Endometrium (tissue), 2 donors: ENCODE results near the gene ABHD17A.
"Not testable (repeated sequence)": the region's sequence is repeated elsewhere in the genome, so short reads cannot be mapped to it uniquely, and the experiment has no call there.

Experiments
- FAIRE-seq: peaks from 2 replicates; lab custom pipeline; 2012; peaks lifted over from hg19 to GRCh38; lab: Jason Lieb, UNC
- donor health status: control.
- donor health status: control.

ABHD17A gene

DNA sequence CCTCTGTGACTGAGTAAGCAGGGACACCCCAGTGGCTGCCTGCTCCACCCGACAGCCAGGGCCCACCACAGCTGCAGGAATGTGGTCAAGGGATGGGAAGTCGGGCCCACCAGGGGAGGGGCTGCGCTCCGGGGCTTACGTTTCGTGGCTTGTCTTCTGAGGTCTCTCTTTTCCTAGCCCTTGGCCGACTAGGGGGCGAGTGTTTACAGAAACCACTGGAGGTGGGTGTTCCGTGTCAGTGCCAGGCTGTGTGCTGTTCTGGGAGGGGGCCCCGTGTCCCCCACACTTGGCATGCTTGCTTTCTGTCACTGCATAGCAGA is 24.4 kb upstream of the ABHD17A start:
- FAIRE-seq, result no peak

DNA sequence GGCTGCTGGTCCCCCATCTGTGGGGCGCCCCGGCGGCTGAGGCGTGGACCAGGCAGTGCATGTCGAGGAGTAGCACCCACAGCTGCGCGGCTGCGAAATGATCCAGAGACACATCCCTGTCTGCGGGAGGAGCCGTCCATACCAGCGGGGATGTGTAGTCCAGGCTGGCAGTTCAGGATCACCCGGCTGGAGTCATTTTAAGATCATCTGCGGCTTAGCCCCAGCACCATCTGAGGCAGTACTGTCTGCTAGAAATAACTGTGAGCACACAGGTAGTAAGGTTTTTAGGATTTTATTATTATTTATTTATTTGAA is 23.0 kb upstream of the ABHD17A start:
- no peak for FAIRE-seq

DNA sequence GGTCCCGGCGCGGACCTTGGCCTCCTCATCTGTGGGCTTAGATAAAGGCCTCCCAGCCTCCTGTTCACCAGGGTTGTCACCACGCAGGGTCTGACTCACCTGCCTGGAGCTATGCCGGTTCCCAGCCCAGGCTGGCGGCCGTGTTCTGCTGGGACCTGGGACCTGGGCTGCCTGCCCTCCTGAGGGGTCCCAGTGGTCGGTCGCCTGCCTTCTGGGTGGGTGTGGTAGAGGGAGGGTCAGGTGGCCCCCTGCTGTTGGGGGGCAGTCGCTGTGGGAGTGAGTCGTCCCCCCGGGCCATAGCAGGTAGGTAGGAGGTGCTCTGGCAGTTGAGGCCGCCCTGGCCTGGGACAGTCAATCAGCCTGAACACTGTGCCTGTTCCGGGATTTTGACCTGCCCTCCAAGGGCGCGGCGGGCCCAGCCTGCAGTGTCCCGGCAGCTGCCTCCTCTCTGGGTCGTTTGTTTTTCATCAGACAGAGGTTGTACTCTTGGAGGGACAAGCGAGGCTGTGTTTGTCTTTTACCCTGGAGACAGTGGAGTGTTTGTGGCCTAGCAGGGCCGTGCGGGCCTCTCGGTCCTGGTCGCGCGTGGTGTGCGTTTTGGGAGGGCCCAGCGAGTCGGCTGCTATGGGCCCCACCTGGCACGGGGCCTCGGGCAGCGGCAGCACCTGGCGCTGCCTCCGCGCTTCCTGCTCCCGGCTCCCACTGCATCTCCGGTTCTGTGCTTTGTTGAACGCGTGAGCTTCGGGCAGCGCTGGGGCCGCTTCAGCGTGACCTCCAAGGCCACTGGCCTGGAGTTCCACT is 22.5 kb upstream of the ABHD17A start:
- no peak for FAIRE-seq

DNA sequence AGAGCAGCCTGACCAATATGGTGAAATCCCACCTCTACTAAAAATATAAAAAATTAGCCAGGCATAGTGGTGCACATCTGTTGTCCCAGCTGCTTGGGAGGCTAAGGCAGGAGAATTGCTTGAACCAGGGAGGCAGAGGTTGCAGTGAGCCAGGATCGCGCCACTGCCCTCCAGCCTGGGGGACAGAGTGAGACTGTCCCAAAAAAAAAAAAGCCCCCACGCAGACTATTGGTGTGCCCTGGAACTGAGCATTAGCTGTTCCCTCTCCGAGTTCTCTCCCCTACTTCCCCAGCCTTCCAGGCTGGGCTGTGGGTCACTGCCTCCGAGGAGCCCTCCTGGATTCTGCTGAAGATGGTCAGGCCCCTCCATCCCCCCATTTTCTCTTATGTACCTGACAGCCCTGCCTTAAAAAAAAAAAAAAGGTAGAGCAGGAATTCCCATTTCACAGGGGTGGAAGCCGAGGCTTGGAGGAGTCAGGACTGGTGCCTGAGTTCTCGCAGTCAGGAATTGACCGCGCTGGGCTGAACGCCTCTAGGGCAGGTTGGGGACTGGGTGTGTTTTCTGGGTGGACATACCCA is 21.8 kb upstream of the ABHD17A start:
- no peak for FAIRE-seq

DNA sequence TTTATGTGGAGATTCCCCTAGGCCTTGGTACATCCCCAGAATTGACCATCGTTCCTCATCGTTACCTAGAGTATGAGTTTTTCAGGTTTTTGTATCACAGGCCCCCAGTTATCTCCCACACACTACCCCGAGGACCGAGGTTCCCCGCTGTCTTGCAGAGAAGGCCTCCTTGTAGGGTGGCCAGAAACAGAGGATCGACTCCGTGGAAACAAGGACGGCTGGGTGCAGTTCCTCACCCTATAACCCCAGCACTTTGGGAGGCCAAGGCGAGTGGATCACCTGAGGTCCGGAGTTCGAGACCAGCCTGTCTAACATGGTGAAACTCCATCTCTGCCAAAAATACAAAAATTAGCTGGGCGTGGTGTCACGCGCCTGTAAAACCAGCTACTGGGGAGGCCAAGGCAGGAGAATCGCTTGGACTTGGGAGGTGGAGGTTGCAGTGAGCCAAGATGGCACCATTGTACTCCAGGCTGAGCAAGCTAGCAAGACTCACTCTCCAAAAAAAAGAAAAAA is 20.6 kb upstream of the ABHD17A start:
- no peak for FAIRE-seq

DNA sequence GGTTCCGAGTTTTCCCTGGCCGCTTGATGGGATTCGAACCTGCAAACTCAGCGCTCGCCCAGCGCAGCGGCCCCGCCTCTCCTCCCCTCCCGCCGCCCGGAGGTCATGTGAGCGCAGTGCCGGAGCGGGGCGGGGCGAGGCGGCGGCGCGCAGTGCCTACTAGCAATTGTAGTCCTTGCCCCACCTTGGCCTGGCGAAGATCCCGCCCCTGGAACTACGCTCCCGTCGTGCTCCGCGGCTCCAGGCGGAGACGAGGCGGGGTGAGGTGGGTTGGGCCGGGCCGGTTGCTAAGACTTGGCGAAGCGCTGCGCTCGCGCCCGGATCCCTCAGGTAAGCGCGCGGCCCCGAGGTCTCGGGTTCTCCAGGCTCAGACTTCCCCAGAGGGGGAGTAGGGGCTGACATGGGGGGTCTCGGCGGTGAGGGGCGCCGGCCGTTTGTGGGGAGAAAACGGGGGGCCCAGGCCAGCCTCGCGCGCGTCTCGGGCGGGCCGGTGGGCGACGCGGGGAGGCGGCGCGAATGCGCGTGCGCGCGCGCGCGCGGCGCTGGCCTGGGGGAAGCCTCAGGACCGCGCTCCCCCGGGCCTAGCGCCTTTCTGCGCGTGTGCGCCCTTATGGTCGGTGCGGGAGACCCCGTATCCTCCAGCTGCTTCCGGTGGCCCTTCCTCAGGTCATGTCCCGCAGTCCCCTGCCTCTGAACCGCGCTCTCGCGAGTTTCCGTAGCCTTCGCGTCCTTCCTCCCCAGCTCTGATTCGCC is 20.0 kb upstream of the ABHD17A start, which contains the start of the genes ADAT3 and SCAMP4:
ADAT3 (plus strand) TSS at position 290 of the 753 bp plus-strand sequence. CDS start 6,649 bp downstream, outside the sequence.
SCAMP4 (plus strand) TSS at position 290 of the 753 bp plus-strand sequence. CDS start 9,621 bp downstream, outside the sequence.
- peak; percentile 53 for FAIRE-seq

DNA sequence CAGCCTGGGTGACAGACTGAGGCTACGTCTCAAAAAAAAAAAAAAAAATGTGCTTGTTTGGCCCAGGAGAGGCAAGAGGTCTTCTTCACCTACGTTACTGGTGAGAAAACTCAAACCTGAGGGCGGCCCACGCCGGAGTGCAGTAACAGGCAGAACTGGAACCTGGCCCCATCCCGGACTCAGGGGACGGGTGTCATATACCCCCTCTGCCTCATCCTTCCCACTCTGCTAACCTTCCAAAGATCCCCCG is 19.5 kb upstream of the ABHD17A start:
- FAIRE-seq, result no peak

DNA sequence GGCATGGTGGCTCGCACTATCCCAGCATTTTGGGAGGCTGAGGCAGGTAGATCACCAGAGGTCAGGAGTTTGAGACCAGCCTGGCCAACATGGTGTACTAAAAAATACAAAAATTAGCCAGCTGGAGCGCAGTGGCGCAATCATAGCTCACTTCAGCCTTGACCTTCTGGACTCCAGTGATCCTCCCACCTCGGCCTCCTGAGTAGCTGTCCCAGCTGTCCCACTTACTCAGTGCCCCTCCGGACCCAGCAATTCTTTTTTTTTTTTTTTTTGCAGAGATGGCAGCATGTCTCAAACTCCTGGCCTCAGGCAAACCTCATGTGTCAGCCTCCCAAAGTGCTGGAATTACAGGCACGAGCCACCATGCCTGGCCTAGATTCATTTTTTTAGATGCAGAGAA is 17.6 kb upstream of the ABHD17A start:
- FAIRE-seq, result no peak

DNA sequence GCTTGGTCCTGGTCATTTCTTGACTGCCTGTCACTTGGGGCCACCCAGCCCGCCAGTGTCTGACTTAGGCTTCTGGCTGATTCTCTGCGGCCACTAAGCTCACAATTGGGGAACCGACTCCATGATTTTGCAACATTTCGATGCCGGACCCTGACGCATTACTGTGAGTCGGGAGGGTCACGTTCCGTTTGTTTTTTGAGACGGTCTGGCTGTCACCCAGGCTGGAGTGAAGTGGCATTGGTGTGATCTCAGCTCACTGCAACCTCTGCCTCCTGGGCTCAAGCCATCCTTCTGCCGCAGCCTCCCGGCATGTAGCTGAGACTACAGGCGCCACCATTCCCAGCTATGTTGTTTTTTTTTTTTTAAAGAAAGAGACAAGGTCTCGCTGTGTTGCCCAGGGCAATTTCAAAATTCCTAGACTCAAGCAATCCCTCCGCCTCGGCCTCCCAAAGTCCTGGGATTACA is 16.7 kb upstream of the ABHD17A start:
- FAIRE-seq, result no peak

DNA sequence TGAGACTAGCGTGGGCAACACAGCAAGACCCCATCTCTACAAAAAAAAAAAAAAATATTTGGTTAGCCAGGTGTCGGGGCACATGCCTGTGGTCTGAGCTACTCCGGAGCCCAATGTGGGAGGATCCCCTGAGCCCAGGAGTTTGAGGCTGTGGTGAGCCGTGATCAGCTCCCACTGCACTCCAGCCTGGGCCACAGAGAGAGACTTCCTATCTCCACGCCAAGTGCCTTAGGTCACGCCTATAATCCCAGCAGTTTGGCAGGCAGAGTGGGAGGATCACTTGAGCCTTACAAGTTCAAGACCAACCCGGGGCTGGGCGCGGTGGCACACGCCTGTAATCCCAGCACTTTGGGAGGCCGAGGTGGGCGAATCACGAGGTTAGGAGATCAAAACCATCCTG is 11.2 kb upstream of the ABHD17A start:
- FAIRE-seq, result no peak

DNA sequence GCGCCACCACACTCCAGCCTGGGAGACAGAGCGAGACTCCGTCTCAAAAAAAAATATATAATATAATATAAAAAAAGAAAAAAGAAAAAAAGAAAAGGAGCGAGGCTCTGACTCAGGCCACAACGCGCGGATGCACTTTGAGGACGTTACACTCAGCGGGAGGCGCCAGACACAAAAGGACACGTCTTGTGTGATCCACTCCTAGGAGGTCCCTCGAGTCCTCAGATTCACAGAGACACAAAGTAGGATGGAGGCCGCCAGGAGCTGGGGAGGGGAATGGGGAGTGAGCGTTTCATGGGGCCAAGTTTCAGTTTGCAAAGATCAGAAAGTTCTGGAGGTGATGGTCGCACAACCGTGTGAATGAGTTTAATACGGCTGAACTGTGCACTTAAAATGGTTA is 8.5 kb upstream of the ABHD17A start:
- FAIRE-seq, result no peak

DNA sequence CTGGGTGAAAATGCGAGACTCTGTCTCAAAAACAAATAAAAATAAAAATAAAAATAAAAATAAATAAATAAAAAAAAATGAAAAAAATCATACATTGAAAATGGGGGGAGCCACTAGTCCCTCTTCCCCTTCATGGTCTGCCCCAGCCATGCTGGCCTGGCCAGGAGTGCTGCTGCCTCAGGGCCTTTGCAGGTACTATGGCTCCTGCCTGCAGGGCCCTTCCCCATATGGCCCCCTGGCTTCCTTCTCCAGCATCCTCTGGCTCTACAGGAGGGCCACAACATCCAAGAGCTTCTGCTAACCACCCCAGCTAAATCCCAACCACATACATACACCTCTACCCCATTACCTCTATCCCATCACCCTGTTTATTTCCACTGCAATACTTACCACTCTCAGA is 4.6 kb upstream of the ABHD17A start:
- FAIRE-seq, result no peak

DNA sequence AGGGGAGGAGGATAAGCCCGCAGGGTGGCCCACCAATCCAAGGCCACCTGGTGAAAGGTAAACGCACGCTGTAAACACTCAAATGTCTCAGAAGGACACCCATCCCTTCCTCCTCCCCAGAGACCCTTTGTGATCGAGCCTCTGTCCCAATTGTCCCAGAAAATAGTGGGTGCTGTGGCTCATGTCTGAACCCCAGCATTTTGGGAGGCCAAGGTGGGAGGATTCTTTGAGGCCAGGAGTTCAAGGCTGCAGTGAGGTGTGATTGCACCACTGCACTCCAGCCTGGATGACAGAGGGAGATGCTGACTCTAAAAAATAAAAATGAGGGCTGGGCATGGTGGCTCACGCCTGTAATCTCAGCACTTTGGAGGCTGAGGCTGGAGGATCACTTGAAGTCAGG is 3.1 kb upstream of the ABHD17A start:
- FAIRE-seq, result no peak

DNA sequence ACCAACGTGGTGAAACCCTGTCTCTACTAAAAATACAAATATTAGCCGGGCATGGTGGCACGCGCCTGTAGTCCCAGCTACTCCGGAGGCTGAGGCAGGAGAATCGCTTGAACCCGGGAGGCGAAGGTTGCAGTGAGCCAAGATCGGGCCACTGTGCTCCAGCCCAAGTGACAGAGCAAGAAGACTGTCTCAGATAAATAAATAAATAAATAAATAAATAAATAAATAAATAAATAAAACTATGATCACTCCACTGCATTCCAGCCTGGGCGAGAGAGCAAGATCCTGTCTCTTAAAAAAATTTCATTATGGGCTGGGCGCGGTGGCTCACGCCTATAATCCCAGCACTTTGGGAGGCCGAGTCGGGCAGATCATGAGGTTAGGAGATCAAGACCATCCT is 1.1 kb upstream of the ABHD17A start:
- FAIRE-seq, result not testable (repeated sequence)

DNA sequence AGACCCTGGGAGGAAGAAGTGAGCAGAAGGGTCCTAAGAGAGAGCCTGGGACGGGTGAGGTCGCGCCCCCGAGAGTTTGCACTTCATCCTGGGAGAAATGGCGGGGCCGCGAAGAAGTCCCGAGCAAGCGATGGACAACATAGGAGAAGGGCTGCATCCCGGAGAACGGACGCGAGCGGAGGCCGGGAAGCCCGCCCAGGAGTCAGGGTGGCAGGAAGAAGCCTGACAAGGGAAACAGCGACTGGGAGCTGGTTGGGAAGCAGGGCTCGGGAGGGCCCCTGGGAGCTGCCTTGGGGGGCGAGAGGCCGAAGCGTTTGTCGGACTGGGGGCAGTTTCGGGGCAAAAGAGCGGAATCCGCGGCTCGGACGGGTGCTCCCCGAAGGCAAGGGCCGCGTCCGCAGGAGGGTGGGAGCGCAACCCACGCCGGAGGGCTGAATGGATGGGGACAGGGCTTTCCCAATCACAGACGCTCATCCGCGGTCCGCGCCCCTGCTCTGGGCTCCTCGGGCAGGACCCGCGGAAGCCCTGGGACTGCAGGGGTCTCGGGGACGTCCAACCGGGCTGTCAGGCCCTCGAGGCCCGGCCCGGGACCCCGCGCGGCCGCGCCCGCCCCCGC is 469 bp downstream of the ABHD17A start:
- FAIRE-seq, result no peak

DNA sequence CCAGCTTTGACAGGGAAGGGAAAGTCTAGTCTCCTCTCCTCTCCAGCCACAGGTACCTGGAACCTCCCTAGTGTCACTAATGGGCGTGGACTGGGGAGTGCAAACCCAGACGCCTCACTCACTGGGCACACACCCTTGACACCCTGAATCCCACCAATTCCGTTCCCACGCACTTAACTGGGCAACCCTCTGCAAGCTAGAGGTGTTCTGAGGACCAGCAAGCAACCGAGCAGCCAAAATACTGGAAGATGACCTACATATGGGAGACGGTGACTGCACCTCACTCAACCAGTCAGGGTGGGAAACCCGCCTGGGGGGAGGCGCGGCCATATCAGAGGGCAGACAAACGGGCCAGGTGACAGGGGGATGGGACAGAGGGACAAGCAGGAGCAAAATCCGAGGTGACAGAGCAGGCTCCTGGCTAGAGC is 991 bp downstream of the ABHD17A start:
- FAIRE-seq, result no peak

DNA sequence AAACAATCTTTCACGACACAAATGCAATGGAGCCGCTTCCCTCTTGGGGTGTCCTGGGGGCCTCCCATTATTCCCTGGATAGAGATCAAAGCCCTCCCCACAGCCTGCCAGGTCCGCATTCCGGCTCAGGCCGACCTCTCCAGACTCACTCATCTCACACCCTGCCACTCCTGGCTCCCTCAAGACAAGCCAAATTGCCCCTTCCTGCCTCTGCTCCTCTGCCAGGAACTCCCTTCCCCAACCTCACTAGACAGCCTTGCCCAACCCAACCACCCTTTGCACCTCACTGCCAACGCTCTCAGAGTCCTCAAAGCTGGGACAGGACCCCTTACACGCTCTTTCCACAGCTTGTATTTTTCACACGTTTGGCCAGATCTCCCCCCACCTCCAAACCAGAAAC is 1.5 kb downstream of the ABHD17A start:
- FAIRE-seq, result no peak

DNA sequence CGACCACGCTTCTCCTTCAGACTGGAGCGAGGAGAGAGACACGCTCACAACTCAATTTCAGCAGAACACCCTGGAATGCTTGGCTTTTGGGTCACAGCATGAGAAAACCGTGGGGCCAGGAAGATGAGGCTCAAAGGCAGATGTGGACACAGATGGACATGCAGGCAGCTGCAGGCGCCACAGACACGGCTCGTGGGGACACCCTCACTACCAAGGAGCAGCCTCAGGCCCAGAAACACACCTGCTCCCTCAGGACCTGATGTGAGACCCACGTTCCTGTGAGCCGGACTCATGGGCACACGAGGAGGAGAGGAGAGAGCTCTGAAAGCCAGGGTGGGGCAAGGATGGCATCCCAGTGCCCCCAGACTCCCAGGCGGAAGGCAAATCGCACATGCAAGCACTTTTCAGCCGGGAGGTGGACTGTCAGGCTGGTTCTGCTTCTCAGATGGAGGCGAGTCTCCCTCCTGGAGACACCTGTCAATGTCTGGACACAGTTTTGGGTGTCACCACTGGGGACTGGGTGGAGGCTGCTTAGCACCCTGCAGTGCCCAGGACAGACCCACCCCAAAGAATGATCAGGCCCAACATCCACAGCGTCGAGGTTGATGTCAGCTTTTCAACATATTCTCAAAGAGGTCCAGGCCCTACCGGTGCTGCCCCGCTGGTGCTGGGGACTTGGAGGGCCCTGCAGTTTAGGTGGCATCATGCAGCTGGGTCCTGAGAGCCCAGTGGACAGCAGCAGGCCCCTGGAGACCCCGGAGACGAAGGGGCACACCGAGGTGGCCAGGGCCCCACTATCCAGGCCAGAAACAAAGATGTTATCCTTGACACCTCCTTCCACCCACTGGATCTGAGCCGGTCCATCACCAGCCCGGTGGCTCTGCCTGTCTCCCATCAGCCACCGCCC is 2.3 kb downstream of the ABHD17A start:
- no peak for FAIRE-seq

DNA sequence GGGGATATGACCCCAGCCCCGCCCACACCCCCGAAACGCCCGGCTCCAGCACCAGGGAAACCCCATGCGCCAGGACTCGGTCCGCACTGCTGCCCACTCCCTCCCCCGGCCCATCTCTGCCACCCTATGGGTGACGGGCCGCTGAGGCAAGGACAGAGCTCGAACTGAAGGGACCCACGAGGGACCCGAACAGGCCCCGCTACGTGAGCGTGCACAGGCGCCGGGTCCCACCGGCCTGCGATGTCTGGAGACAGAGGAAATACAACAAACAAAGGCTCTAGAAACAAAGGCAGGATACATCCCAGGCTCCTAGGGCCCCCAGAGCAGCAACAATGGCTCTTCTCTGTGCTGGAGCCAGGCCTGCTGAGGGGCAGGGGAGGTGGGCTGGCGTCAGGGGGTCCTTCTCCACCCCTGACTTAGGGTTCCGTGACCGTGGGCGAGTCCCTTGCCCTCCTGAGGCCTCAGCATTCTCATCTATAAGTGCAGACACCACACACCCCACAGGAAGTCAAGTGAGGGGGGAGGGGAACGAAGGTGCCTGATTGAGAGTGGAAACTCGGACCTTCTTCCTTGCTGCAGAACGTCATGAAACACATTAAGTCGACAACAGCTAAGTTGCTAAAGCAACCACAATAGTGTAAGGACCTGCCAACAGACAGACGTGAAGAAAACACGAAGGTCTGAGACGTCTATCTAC is 3.1 kb downstream of the ABHD17A start:
- FAIRE-seq, result no peak

DNA sequence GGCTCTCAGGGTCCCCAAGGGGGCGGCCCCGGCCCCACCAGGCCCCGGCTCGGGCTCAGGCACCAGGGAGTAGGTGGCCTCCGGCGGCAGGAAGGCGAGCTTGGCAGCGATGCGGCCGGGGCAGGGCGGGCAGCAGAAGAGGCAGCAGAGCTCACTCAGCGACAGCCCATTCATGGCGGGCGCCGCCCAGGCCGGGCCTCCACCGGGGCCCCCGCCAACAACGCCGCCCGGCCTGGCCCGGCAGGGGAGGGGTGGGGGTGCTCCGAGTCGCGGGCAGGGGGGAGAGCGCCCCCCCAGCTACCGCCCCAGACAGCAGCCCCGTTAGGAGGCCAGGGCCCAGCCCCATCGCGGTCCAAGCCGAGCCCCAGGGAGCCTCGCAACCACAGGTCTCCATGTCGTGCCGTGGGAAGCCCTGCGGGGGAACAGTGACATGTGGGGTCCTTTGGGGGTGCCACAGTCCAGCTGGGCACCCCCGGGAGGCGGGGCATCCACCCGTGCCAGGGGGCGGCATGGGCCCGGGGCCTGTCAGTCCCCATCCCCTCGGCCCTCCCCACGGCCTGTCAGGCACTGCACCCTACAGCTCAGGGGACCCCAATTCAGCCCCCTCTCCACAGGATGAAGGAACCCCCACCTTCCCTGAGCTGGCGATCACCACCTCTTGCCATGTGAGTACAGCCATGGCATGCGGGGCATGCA is 3.8 kb downstream of the ABHD17A start:
- FAIRE-seq, result not testable (repeated sequence)
